ENCODE results near the gene ITLN1.
"Not testable (repeated sequence)": the region's sequence is repeated elsewhere in the genome, so short reads cannot be mapped to it uniquely, and the experiment has no call there.

ITLN1 gene

GRCh38 chr1:160885042-160885441 lies at the start of gene ITLN1:
Gene ITLN1 (minus strand): TSS chr1:160885180. CDS start chr1:160884877, 303 bp downstream.
- DNase-seq = no peak

GRCh38 chr1:160933305-160933704 lies 48.3 kb upstream of the ITLN1 start:
- not testable (repeated sequence) for DNase-seq

- DNase-seq = no peak
Observed at GRCh38 chr1:160925652-160926244, 40.8 kb upstream of the ITLN1 start.

- no peak for DNase-seq
Observed at GRCh38 chr1:160924791-160925651, 40.0 kb upstream of the ITLN1 start.

GRCh38 chr1:160916666-160917065 lies 31.7 kb upstream of the ITLN1 start:
- DNase-seq = no peak

- DNase-seq = not testable (repeated sequence)
Observed at GRCh38 chr1:160913229-160913628, 28.2 kb upstream of the ITLN1 start.

- no peak for DNase-seq
Observed at GRCh38 chr1:160911925-160912324, 26.9 kb upstream of the ITLN1 start.

- no peak for DNase-seq
Observed at GRCh38 chr1:160911441-160911840, 26.5 kb upstream of the ITLN1 start.

- DNase-seq = no peak
Observed at GRCh38 chr1:160910170-160910750, 25.3 kb upstream of the ITLN1 start.

- DNase-seq = no peak
Observed at GRCh38 chr1:160907976-160908375, 23.0 kb upstream of the ITLN1 start.

- no peak for DNase-seq
Observed at GRCh38 chr1:160905617-160905989, 20.6 kb upstream of the ITLN1 start.

GRCh38 chr1:160904783-160905616 lies 20.0 kb upstream of the ITLN1 start:
- DNase-seq = no peak

- not testable (repeated sequence) for DNase-seq
Observed at GRCh38 chr1:160902251-160902650, 17.3 kb upstream of the ITLN1 start.

- DNase-seq = no peak
Observed at GRCh38 chr1:160901768-160902167, 16.8 kb upstream of the ITLN1 start.

GRCh38 chr1:160900683-160901082 lies 15.7 kb upstream of the ITLN1 start:
- DNase-seq = not testable (repeated sequence)

- DNase-seq = not testable (repeated sequence)
Observed at GRCh38 chr1:160894368-160895135, 9.6 kb upstream of the ITLN1 start.

- no peak for DNase-seq
Observed at GRCh38 chr1:160891474-160891873, 6.5 kb upstream of the ITLN1 start.

- DNase-seq = no peak
Observed at GRCh38 chr1:160888926-160889325, 3.9 kb upstream of the ITLN1 start.

GRCh38 chr1:160887071-160887470 lies 2.1 kb upstream of the ITLN1 start:
- DNase-seq = no peak

GRCh38 chr1:160884579-160884978 lies 401 bp downstream of the ITLN1 start:
- DNase-seq = no peak

GRCh38 chr1:160883581-160884513 lies 1.1 kb downstream of the ITLN1 start:
- no peak for DNase-seq
